Activated B cell treated with CpG ODN at 0.5 μM for 24 hours (primary cell): Measurements from ENCODE around the gene URB1. TPM values are rescaled to one million over a fixed set of nuclear protein-coding genes. Genes with fewer than 3 reads are reported as not detected.

Experiments used
- ATAC-seq: fragments of 200-7000 bp; cut with Tn5 transposase; one replicate; pipeline ENCODE4 v1.10.0; 2021; ENCODE audit warnings: low read depth, mild to moderate bottlenecking, moderate library complexity
- CTCF ChIA-PET: fragments of 350-600 bp; sonication (Branson Sonifier 250); formaldehyde crosslinking; loops from one replicate; lab custom pipeline; 2021; ENCODE audit warnings: antibody characterized with exemption; lab: Charles Lee
- POLR2A ChIA-PET: fragments of 350-600 bp; sonication (Branson Sonifier 250); formaldehyde crosslinking; loops from one replicate; lab custom pipeline; 2021; ENCODE audit warnings: antibody characterized with exemption; lab: Charles Lee
- DNase-seq: peaks from one replicate; pipeline ENCODE4 v3.0.0; 2022
- H3K27ac Mint-ChIP-seq: one replicate; pipeline ENCODE4 v1.8.0; 2020; ENCODE audit warnings: mixed read lengths
- H3K27me3 Mint-ChIP-seq: one replicate; pipeline ENCODE4 v1.8.0; 2021; ENCODE audit warnings: mixed read lengths
- H3K36me3 Mint-ChIP-seq: one replicate; pipeline ENCODE4 v1.8.0; 2021; ENCODE audit warnings: low read depth, mixed read lengths
- H3K4me1 Mint-ChIP-seq: one replicate; pipeline ENCODE4 v1.8.0; 2021; ENCODE audit warnings: mixed read lengths
- H3K4me3 Mint-ChIP-seq: one replicate; pipeline ENCODE4 v1.8.0; 2020; ENCODE audit warnings: mild to moderate bottlenecking, mixed read lengths
- H3K9me3 Mint-ChIP-seq: one replicate; pipeline ENCODE4 v1.8.0; 2020; ENCODE audit warnings: mixed read lengths
- intact Hi-C: fragments of 100-400 bp; cut with micrococcal nuclease; formaldehyde crosslinking; loops from one replicate; pipeline ENCODE4 v1.15.1; 2024
- total RNA-seq: library from RNA; stranded (reverse); gene quantifications from 2 replicates; pipeline ENCODE4 v1.2.3, GENCODE V29; 2022
- TF ChIP-seq, protein P1 (sequence below): fragments of 200-600 bp; IDR thresholded peaks from one replicate; pipeline ENCODE4 v1.8.0; 2022; ENCODE audit warnings: antibody characterized with exemption, mild to moderate bottlenecking

The URB1 gene
- total RNA-seq, 1 donor from 2014 or later = 22.2 TPM

DNA sequence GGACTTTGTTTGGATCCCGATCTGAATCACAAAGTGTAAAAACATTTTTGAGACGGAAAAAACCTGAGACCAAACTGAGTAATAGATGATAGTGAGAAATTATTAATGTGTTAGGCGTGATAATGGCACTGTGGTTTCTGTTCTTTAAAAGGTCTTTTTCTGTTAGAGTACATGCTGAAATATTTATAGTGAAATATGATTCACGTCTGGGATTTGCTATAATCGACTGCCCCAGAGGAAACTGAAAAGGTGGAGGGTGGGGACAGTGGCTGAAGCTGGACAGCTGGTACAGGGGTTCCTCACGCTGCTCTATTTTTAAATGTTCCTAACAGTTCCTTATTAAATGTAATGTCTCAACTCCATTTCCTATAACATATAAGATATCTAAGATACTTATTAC, 11.2 kb downstream of the URB1 start:
- TF ChIP-seq, protein P1, sequence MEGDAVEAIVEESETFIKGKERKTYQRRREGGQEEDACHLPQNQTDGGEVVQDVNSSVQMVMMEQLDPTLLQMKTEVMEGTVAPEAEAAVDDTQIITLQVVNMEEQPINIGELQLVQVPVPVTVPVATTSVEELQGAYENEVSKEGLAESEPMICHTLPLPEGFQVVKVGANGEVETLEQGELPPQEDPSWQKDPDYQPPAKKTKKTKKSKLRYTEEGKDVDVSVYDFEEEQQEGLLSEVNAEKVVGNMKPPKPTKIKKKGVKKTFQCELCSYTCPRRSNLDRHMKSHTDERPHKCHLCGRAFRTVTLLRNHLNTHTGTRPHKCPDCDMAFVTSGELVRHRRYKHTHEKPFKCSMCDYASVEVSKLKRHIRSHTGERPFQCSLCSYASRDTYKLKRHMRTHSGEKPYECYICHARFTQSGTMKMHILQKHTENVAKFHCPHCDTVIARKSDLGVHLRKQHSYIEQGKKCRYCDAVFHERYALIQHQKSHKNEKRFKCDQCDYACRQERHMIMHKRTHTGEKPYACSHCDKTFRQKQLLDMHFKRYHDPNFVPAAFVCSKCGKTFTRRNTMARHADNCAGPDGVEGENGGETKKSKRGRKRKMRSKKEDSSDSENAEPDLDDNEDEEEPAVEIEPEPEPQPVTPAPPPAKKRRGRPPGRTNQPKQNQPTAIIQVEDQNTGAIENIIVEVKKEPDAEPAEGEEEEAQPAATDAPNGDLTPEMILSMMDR = no peak
- H3K27ac Mint-ChIP-seq = no peak overlapping the region
- CTCF ChIA-PET = no interaction called here
- peaks cover 90% of the 10 kb centered on the region for H3K36me3 Mint-ChIP-seq
- H3K27me3 Mint-ChIP-seq = no peaks in the 10 kb centered on the region
- no peak overlapping the region for H3K4me3 Mint-ChIP-seq
- H3K9me3 Mint-ChIP-seq = no peaks in the 10 kb centered on the region
- no peak for ATAC-seq
- DNase-seq = no peak
- H3K4me1 Mint-ChIP-seq = no peaks in the 10 kb centered on the region
- intact Hi-C loops = no loop called here
- POLR2A ChIA-PET = no interaction called here

DNA sequence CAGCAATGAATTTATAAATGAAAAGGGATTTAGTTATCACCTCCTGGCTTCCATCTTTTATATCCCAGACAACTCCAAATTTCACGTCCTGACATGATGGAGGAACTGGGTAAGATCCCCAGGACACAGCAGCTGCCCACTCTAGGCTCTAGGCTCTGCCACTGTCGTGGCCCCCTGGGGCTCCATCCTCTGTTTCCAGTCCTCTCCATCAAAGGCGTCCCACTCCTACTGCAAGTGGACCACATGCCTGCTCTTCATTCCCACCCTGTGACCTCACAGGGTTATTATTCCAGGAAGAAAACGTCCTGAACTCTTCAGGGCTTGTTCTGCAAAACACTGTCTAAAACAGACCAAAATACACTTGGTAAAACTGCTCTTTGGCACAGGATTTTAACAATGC, 11.9 kb downstream of the URB1 start:
- ChIA-PET CTCF (no interaction called here), POLR2A (no interaction called here)
- TF ChIP-seq, protein P1 = no peak
- Mint-ChIP-seq H3K27me3 (no peaks in the 10 kb centered on the region), H3K9me3 (no peaks in the 10 kb centered on the region), H3K27ac (no peak overlapping the region), H3K4me3 (no peak overlapping the region), H3K4me1 (peaks cover 2% of the 10 kb centered on the region), H3K36me3 (peaks cover 97% of the 10 kb centered on the region)
- ATAC-seq (no peak), DNase-seq (no peak)
- intact Hi-C loops = no loop called here

DNA sequence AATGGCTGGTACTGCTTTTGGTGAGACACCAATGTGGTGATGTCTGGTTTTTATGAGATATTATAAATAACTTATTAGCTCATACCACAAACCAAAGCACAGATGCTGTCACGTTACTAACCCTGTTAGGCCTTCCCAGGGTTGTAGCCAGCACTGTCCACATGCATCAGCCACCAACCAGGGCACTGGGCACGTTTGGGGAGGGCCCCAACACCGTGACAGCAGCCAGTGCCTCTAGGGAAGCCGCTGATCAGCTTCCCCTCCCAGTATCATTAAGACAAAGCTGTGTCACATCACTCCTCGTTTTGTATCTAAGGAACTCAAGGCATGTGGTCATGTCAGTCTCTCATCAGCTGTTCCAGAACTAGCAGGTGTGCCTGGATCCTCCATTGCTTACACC, 13.9 kb downstream of the URB1 start:
- DNase-seq = no peak
- ChIA-PET CTCF (no interaction called here), POLR2A (no interaction called here)
- Mint-ChIP-seq H3K4me3 (no peak overlapping the region), H3K36me3 (peaks cover 92% of the 10 kb centered on the region), H3K27ac (no peak overlapping the region), H3K9me3 (no peaks in the 10 kb centered on the region), H3K4me1 (peaks cover 2% of the 10 kb centered on the region), H3K27me3 (no peaks in the 10 kb centered on the region)
- no peak for ATAC-seq
- intact Hi-C loops = no loop called here
- TF ChIP-seq, protein P1 = no peak

DNA sequence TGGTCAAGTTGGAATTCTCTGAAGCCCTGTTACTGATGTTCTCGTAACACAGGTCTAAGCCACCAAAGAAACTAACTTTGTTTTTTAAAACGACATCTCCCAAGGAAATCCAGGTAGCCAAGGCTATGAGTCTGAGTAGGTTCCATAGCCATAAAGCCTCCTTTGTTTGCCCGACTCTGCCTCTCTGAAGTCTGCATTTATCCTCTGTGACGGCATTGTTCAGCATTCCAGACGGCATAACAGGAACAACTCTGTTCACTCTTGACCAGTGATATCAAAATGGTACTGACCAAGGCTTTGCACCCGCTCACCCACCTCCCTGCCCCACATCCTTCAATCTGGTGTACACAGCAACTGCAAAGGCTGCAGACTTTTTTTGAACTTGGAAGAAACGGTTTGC, 14.8 kb downstream of the URB1 start:
- POLR2A ChIA-PET = no interaction called here
- Mint-ChIP-seq H3K9me3 (no peaks in the 10 kb centered on the region), H3K4me3 (no peak overlapping the region), H3K27me3 (no peaks in the 10 kb centered on the region), H3K4me1 (peaks cover 2% of the 10 kb centered on the region), H3K27ac (no peak overlapping the region), H3K36me3 (peaks cover 88% of the 10 kb centered on the region)
- DNase-seq (no peak), ATAC-seq (no peak)
- intact Hi-C loops = no loop called here
- CTCF ChIA-PET = no interaction called here
- TF ChIP-seq, protein P1 = no peak

DNA sequence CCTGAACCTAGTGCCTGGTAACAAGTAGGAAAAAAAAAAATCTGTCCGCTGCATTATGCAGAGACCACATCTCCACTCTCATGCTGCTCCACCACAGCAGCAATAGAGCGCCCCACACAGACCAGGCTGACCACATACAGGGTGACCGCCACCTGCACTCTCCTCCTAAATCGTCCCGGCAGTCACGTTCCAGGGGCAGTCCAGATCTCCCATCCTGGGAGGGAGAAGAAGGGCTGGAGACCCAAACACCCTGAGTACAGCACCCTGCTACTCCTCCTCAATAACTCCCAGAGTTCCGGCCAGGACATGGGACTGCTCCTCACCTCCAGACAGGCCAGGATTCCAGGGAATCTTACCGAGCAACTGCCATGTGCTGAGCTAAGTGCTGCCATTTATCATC, 15.3 kb downstream of the URB1 start:
- peaks cover 2% of the 10 kb centered on the region for H3K4me1 Mint-ChIP-seq
- no peaks in the 10 kb centered on the region for H3K27me3 Mint-ChIP-seq
- ChIA-PET POLR2A (no interaction called here), CTCF (no interaction called here)
- intact Hi-C loops = no loop called here
- no peak overlapping the region for H3K27ac Mint-ChIP-seq
- H3K9me3 Mint-ChIP-seq = no peaks in the 10 kb centered on the region
- DNase-seq (no peak), ATAC-seq (no peak)
- peaks cover 88% of the 10 kb centered on the region for H3K36me3 Mint-ChIP-seq
- TF ChIP-seq, protein P1 = no peak
- no peak overlapping the region for H3K4me3 Mint-ChIP-seq
